ENCODE results near the gene BORCS6. TPM values are rescaled to one million over a fixed set of nuclear protein-coding genes. Genes with fewer than 3 reads are reported as not detected.
A peak's percentile ranks its signal among the peaks of the same experiment; 100 is the strongest.

BORCS6 gene
- total and polyA plus RNA-seq, 2 of the 13 experiments (the other 11 are each of a cell fraction or from before 2014, with no cell fraction given) = 2.0 to 5.1 TPM

GRCh38 chr17:8162997-8163977 lies 26.7 kb downstream of the BORCS6 start (continued):
- no peak for TF ChIP-seq ZBTB4 (CRISPR knock-in tag; IDR thresholded peaks at IDR 0.05; ENCODE audit: borderline replicate concordance)
- TF ChIP-seq ARID4A (CRISPR knock-in tag; IDR thresholded peaks at IDR 0.05; ENCODE audit: borderline replicate concordance) = peak; percentile 45
- TF ChIP-seq SP5 (CRISPR knock-in tag; IDR thresholded peaks at IDR 0.05; ENCODE audit: borderline replicate concordance, low read depth) = 0 out of 2 replicates have a peak, but pooled peaks have one; percentile 28
- no peak for TF ChIP-seq ZBTB25 (CRISPR knock-in tag; IDR thresholded peaks at IDR 0.05)
- peak; percentile 49; the same call in 1 of the 2 replicates for TF ChIP-seq ZNF607 (CRISPR knock-in tag; IDR thresholded peaks at IDR 0.05; ENCODE audit: borderline replicate concordance)
- no peak for TF ChIP-seq FUBP1 (CRISPR knock-in tag; IDR thresholded peaks at IDR 0.05; ENCODE audit: borderline replicate concordance)
- TF ChIP-seq DNMT1 (CRISPR knock-in tag; IDR thresholded peaks at IDR 0.05) = no peak
- no peak for TF ChIP-seq DPF2 (CRISPR knock-in tag; IDR thresholded peaks at IDR 0.05; ENCODE audit: borderline replicate concordance, low read depth)
- TF ChIP-seq ZSCAN9 (CRISPR knock-in tag; IDR thresholded peaks at IDR 0.05; ENCODE audit: borderline replicate concordance) = no peak
- TF ChIP-seq ZNF12 (CRISPR knock-in tag; IDR thresholded peaks at IDR 0.05) = no peak
- TF ChIP-seq ATF7 (IDR thresholded peaks at IDR 0.05) = no peak
- no peak for TF ChIP-seq ATF7 (CRISPR knock-in tag; IDR thresholded peaks at IDR 0.05)
- TF ChIP-seq PCBP1 (IDR thresholded peaks at IDR 0.05; ENCODE audit: borderline replicate concordance, low read depth, low read length) = peak; percentile 67; the same call in 1 of the 2 replicates
- TF ChIP-seq ZBTB7A (CRISPR knock-in tag; IDR thresholded peaks at IDR 0.05) = peak; percentile 79
- peak; percentile 31 for TF ChIP-seq PATZ1 (CRISPR knock-in tag; IDR thresholded peaks at IDR 0.05)

Measured in HepG2 (cell line).